ENCODE data around the gene ATG4A.

Gene ATG4A

GRCh38 chrX:108167211-108167872 is 75.8 kb downstream of the ATG4A start:
- no peak overlapping the region for H3K4me3 ChIP-seq (ENCODE audit: low read length)
- DNase-seq (ENCODE audit: low read depth) = no peak
- TF ChIP-seq CTCF (conservative IDR thresholded peaks at IDR 0.05; ENCODE audit: low read depth, low read length) = no peak

- no peak for DNase-seq (ENCODE audit: low read depth)
- no peak overlapping the region for H3K4me3 ChIP-seq (ENCODE audit: low read length)
- no peak for TF ChIP-seq CTCF (conservative IDR thresholded peaks at IDR 0.05; ENCODE audit: low read depth, low read length)
Measured at GRCh38 chrX:108168961-108169740, 77.6 kb downstream of the ATG4A start.

- TF ChIP-seq CTCF (conservative IDR thresholded peaks at IDR 0.05; ENCODE audit: low read depth, low read length) = no peak
- no peak overlapping the region for H3K4me3 ChIP-seq (ENCODE audit: low read length)
- no peak for DNase-seq (ENCODE audit: low read depth)
Measured at GRCh38 chrX:108169768-108170167, 78.2 kb downstream of the ATG4A start.

- DNase-seq (ENCODE audit: low read depth) = no peak
- TF ChIP-seq CTCF (conservative IDR thresholded peaks at IDR 0.05; ENCODE audit: low read depth, low read length) = no peak
- H3K4me3 ChIP-seq (ENCODE audit: low read length) = no peak overlapping the region
Measured at GRCh38 chrX:108171671-108172070, 80.1 kb downstream of the ATG4A start.

- no peak for DNase-seq (ENCODE audit: low read depth)
- no peak for TF ChIP-seq CTCF (conservative IDR thresholded peaks at IDR 0.05; ENCODE audit: low read depth, low read length)
- H3K4me3 ChIP-seq (ENCODE audit: low read length) = no peak overlapping the region
Measured at GRCh38 chrX:108173874-108174273, 82.3 kb downstream of the ATG4A start.

GRCh38 chrX:108177351-108178142 is 86.0 kb downstream of the ATG4A start:
- peak; percentile 71 for DNase-seq (ENCODE audit: low read depth)
- no peak overlapping the region for H3K4me3 ChIP-seq (ENCODE audit: low read length)
- no peak for TF ChIP-seq CTCF (conservative IDR thresholded peaks at IDR 0.05; ENCODE audit: low read depth, low read length)
